IMR-90 (cell line): Measurements from ENCODE around the gene FAAP100. TPM values are rescaled to one million over a fixed set of nuclear protein-coding genes. Genes with fewer than 3 reads are reported as not detected.

ENCODE experiments used
- ATAC-seq: fragments of 200-7000 bp; cut with Tn5 transposase; 2 replicates; pipeline ENCODE4 v1.9.1; 2020; ENCODE audit warnings: low read depth, mild to moderate bottlenecking, moderate library complexity
- BruUV-seq: library from RNA; stranded (reverse); fragments of 400-500 nt; replicated peaks from 2 replicates; lab custom pipeline; 2021; lab: Mats Ljungman, UMichigan
- CTCF ChIA-PET: fragments of 300-600 bp; formaldehyde crosslinking; extraction: SDS; loops from one replicate; lab custom pipeline; 2021; ENCODE audit warnings: antibody characterized with exemption; lab: Yijun Ruan, JAX
- POLR2A ChIA-PET: fragments of 300-600 bp; sonication (Branson Sonifier 250); formaldehyde crosslinking; loops from one replicate; lab custom pipeline; 2022; ENCODE audit warnings: antibody characterized with exemption; ENCODE audit not compliant: unreplicated experiment; lab: Charles Lee
- DNase-seq: peaks from one replicate; pipeline ENCODE4 v3.0.0; 2013
- H2AFZ ChIP-seq: replicated peaks from 2 replicates; pipeline ENCODE3; 2013; ENCODE audit warnings: low read length, mild to moderate bottlenecking; ENCODE audit not compliant: poor library complexity
- H2AK5ac ChIP-seq: 2 replicates; pipeline ENCODE4 v1.6.1; 2013; ENCODE audit warnings: low read depth, low read length, inconsistent platforms
- H2AK9ac ChIP-seq: replicated peaks from 2 replicates; pipeline ENCODE3; 2013; ENCODE audit warnings: mild to moderate bottlenecking, low read depth, low read length, moderate library complexity; ENCODE audit not compliant: poor library complexity
- H2BK120ac ChIP-seq: 2 replicates; pipeline ENCODE4 v1.6.1; 2013; ENCODE audit warnings: low read depth, low read length, inconsistent platforms
- H2BK15ac ChIP-seq: 3 replicates; pipeline ENCODE4 v1.6.1; 2013; ENCODE audit warnings: low read depth, low read length, inconsistent platforms
- H2BK20ac ChIP-seq: 2 replicates; pipeline ENCODE4 v1.6.1; 2013; ENCODE audit warnings: low read depth, mild to moderate bottlenecking, inconsistent platforms, low read length, moderate library complexity
- H2BK5ac ChIP-seq: 2 replicates; pipeline ENCODE4 v1.6.1; 2013; ENCODE audit warnings: mild to moderate bottlenecking, low read depth, low read length, inconsistent platforms; ENCODE audit not compliant: poor library complexity, severe bottlenecking
- H3K14ac ChIP-seq: replicated peaks from 2 replicates; pipeline ENCODE4 v1.6.1; 2013; ENCODE audit warnings: low read depth, low read length, inconsistent platforms
- H3K18ac ChIP-seq: 2 replicates; pipeline ENCODE4 v1.6.1; 2013; ENCODE audit warnings: low read depth, low read length, control low read depth
- H3K23ac ChIP-seq: 2 replicates; pipeline ENCODE4 v1.6.1; 2013; ENCODE audit warnings: low read depth, low read length, inconsistent platforms
- H3K27ac ChIP-seq: 2 replicates; pipeline ENCODE4 v1.5.1; 2013; ENCODE audit warnings: mild to moderate bottlenecking, control low read depth, low read length; ENCODE audit not compliant: insufficient read depth
- H3K27me3 ChIP-seq: 2 replicates; pipeline ENCODE4 v1.6.1; 2013; ENCODE audit warnings: low read length; ENCODE audit not compliant: control insufficient read depth, insufficient read depth
- H3K36me3 ChIP-seq: 2 replicates; pipeline ENCODE4 v1.6.1; 2013; ENCODE audit warnings: low read length, mixed read lengths; ENCODE audit not compliant: control insufficient read depth, insufficient read depth
- H3K4ac ChIP-seq: 2 replicates; pipeline ENCODE4 v1.6.1; 2013; ENCODE audit warnings: low read depth, low read length, inconsistent platforms
- H3K4me1 ChIP-seq: 2 replicates; pipeline ENCODE4 v1.6.1; 2013; ENCODE audit warnings: low read length, mixed read lengths; ENCODE audit not compliant: control insufficient read depth, insufficient read depth
- H3K4me2 ChIP-seq: 2 replicates; pipeline ENCODE4 v1.6.1; 2013; ENCODE audit warnings: low read depth, mild to moderate bottlenecking, control low read depth, low read length, moderate library complexity
- H3K4me3 ChIP-seq: 2 replicates; pipeline ENCODE4 v1.5.1; 2013; ENCODE audit warnings: low read depth, mild to moderate bottlenecking, control low read depth, low read length, moderate library complexity; ENCODE audit not compliant: insufficient read depth
- H3K56ac ChIP-seq: 2 replicates; pipeline ENCODE4 v1.6.1; 2013; ENCODE audit warnings: low read length, inconsistent platforms; ENCODE audit not compliant: insufficient read depth; ENCODE audit errors: extremely low read depth
- H3K79me1 ChIP-seq, 2 experiments: 2 replicates each; pipeline ENCODE4 v1.6.1; 2013; ENCODE audit warnings: low read length in 2 of 2, inconsistent platforms in 1 of 2, low read depth in 1 of 2
- H3K9ac ChIP-seq: 2 replicates; pipeline ENCODE4 v1.6.1; 2013; ENCODE audit warnings: low read depth, low read length, control low read depth
- H3K9me1 ChIP-seq: 2 replicates; pipeline ENCODE4 v1.6.1; 2013; ENCODE audit warnings: low read length, inconsistent platforms; ENCODE audit not compliant: insufficient read depth
- H3K9me3 ChIP-seq: 2 replicates; pipeline ENCODE4 v1.6.1; 2013; ENCODE audit warnings: low read length; ENCODE audit not compliant: control insufficient read depth, insufficient read depth
- H4K20me1 ChIP-seq: 2 replicates; pipeline ENCODE4 v1.6.1; 2013; ENCODE audit warnings: low read length, inconsistent platforms; ENCODE audit not compliant: insufficient read depth
- H4K5ac ChIP-seq: 2 replicates; pipeline ENCODE4 v1.6.1; 2013; ENCODE audit warnings: mild to moderate bottlenecking, low read depth, low read length, control low read depth
- H4K8ac ChIP-seq, 2 experiments: 2 replicates each; pipeline ENCODE4 v1.6.1; 2013; ENCODE audit warnings: low read depth in 2 of 2, low read length in 2 of 2, control low read depth in 1 of 2, inconsistent platforms in 1 of 2
- H4K91ac ChIP-seq: 2 replicates; pipeline ENCODE4 v1.6.1; 2013; ENCODE audit warnings: low read depth, low read length, inconsistent platforms; ENCODE audit not compliant: insufficient read depth
- CEBPB ChIP-seq: IDR thresholded peaks from 2 replicates; pipeline ENCODE4 v1.6.1; 2012; ENCODE audit warnings: low read depth, low read length, improper control_type of control experiment
- CHD1 ChIP-seq: IDR thresholded peaks from 2 replicates; pipeline ENCODE4 v1.6.1; 2012; ENCODE audit warnings: low read depth, low read length, improper control_type of control experiment
- ELK1 ChIP-seq: fragments of 150-350 bp; IDR thresholded peaks from 2 replicates; pipeline ENCODE4 v1.6.1; 2016; ENCODE audit warnings: low read depth, mild to moderate bottlenecking, low read length, moderate library complexity, borderline replicate concordance
- NFE2L2 ChIP-seq: fragments of 150-350 bp; IDR thresholded peaks from 2 replicates; pipeline ENCODE4 v1.6.1; 2016; ENCODE audit warnings: low read depth, mild to moderate bottlenecking, low read length
- POLR2A ChIP-seq: IDR thresholded peaks from 2 replicates; pipeline ENCODE4 v1.6.1; 2012; ENCODE audit warnings: mild to moderate bottlenecking, low read depth, low read length
- RCOR1 ChIP-seq: IDR thresholded peaks from 2 replicates; pipeline ENCODE4 v1.6.1; 2012; ENCODE audit warnings: mild to moderate bottlenecking, low read length, improper control_type of control experiment; ENCODE audit not compliant: insufficient replicate concordance
- WGBS, 2 experiments: methylation state at CpG; one replicate each; pipeline versions ENCODE4 v1.1.5 to v1.1.7; 2013; ENCODE audit warnings: missing lambda C conversion rate in 2 of 2; ENCODE audit not compliant: insufficient read length in 1 of 2; ENCODE audit errors: extremely low coverage in 2 of 2; 5-methylcytosine and 5-hydroxymethylcytosine counted together
- dilution Hi-C: fragments of 300-500 bp; cut with HindIII; formaldehyde crosslinking; loops from one replicate; pipeline ENCODE4 v1.14.3; 2018; ENCODE audit warnings: low sequenced_read_pairs; ENCODE audit not compliant: unreplicated experiment
- in situ Hi-C: fragments of 300-500 bp; cut with MboI; formaldehyde crosslinking; loops from 3 replicates; pipeline ENCODE4 v1.14.3; 2019; ENCODE audit warnings: low sequenced_read_pairs, inconsistent platforms, mixed read lengths
- intact Hi-C: fragments of 100-400 bp; cut with micrococcal nuclease; formaldehyde crosslinking; loops from 2 replicates; pipeline ENCODE4 v1.10.0; 2022
- polyA plus RNA-seq, 3 experiments: library from polyadenylated mRNA; depleted of rRNA; stranded (reverse); fragments of >200 nt; gene quantifications; 2 replicates each; pipeline ENCODE4 v1.2.3, GENCODE V29; 2012; ENCODE audit warnings: low replicate concordance in 1 of 3
- total RNA-seq: library from RNA; depleted of rRNA; stranded (reverse); fragments of >200 nt; gene quantifications from 2 replicates; pipeline ENCODE4 v1.2.3, GENCODE V29; 2012
- TF ChIP-seq, protein P1 (sequence below): conservative IDR thresholded peaks from 2 replicates; pipeline ENCODE4 v1.5.1; 2012; ENCODE audit warnings: mild to moderate bottlenecking, low read depth, low read length, improper control_type of control experiment

FAAP100 gene
- total and polyA plus RNA-seq, 2 of the 4 experiments (the other 2 are of a cell fraction): 7.9 to 24.8 TPM

GRCh38 chr17:81527591-81528383 lies 24.4 kb downstream of the FAAP100 start, which contains the start of gene FSCN2:
Gene FSCN2 (plus strand): TSS chr17:81528377. CDS start chr17:81528532, 155 bp downstream.
- ChIA-PET CTCF (no interaction called here), POLR2A (no interaction called here)
- Histone ChIP-seq H3K27me3 (peaks cover 9% of the 10 kb centered on the region), H3K9me1 (no peaks in the 10 kb centered on the region), H3K4me1 (peaks cover 5% of the 10 kb centered on the region; the same call in 1 of the 2 replicates), H3K27ac (no peak within 1 kb of the TSS), H3K56ac (no peak within 1 kb of the TSS), H3K79me1 (no peaks in the 10 kb centered on the region), H2BK15ac (no peak within 1 kb of the TSS), H2BK20ac (no peak within 1 kb of the TSS), H3K14ac (no peak within 1 kb of the TSS), H3K23ac (no peak within 1 kb of the TSS), H2AK5ac (no peak within 1 kb of the TSS), H2BK120ac (no peak within 1 kb of the TSS), H3K4me3 (no peak within 1 kb of the TSS), H4K91ac (no peak within 1 kb of the TSS), H4K8ac (no peak within 1 kb of the TSS), H4K20me1 (peaks cover 17% of the 10 kb centered on the region), H3K36me3 (no peaks in the 10 kb centered on the region), H3K4ac (no peak within 1 kb of the TSS), H3K4me2 (no peak within 1 kb of the TSS), H3K18ac (no peak within 1 kb of the TSS), H2AK9ac (no peak within 1 kb of the TSS), H4K5ac (no peak within 1 kb of the TSS), H2AFZ (no peak within 1 kb of the TSS), H3K9ac (no peak within 1 kb of the TSS), H3K9me3 (no peaks in the 10 kb centered on the region), H2BK5ac (no peak within 1 kb of the TSS)
- in situ Hi-C loops (no loop called here), intact Hi-C loops (no loop called here), dilution Hi-C loops (no loop called here)
- no TSS peak for BruUV-seq
- DNase-seq (no peak), ATAC-seq (peak; percentile 27)
- no peak for TF ChIP-seq NFE2L2
- TF ChIP-seq ELK1: no peak
- no peak for TF ChIP-seq CEBPB
- no peak for TF ChIP-seq POLR2A
- TF ChIP-seq CHD1: no peak
- TF ChIP-seq RCOR1: no peak
- TF ChIP-seq, protein P1, sequence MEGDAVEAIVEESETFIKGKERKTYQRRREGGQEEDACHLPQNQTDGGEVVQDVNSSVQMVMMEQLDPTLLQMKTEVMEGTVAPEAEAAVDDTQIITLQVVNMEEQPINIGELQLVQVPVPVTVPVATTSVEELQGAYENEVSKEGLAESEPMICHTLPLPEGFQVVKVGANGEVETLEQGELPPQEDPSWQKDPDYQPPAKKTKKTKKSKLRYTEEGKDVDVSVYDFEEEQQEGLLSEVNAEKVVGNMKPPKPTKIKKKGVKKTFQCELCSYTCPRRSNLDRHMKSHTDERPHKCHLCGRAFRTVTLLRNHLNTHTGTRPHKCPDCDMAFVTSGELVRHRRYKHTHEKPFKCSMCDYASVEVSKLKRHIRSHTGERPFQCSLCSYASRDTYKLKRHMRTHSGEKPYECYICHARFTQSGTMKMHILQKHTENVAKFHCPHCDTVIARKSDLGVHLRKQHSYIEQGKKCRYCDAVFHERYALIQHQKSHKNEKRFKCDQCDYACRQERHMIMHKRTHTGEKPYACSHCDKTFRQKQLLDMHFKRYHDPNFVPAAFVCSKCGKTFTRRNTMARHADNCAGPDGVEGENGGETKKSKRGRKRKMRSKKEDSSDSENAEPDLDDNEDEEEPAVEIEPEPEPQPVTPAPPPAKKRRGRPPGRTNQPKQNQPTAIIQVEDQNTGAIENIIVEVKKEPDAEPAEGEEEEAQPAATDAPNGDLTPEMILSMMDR: peak; percentile 18; the same call in 1 of the 2 replicates
- WGBS, 2 experiments: 35% methylated on average over 16 of the region's 42 CpGs; no CpG with 5 or more reads in 1 of the 2 experiments
